ENCODE data around the gene UBE2G2. TPM values are rescaled to one million over a fixed set of nuclear protein-coding genes. Genes with fewer than 3 reads are reported as not detected.

The UBE2G2 gene
- total and polyA plus RNA-seq, 2 of the 4 experiments (the other 2 are of a cell fraction), result 65.4 to 91.7 TPM

GRCh38 chr21:44848821-44849521 lies 47.4 kb upstream of the UBE2G2 start:
- H3K9me3 ChIP-seq (ENCODE audit: control insufficient read depth, insufficient read depth, low read length), result no peaks in the 10 kb centered on the region
- DNase-seq (no peak), ATAC-seq (ENCODE audit: low read depth) (no peak)
- H3K18ac ChIP-seq (ENCODE audit: low read depth, low read length), result no peak overlapping the region
- H3K79me1 ChIP-seq (ENCODE audit: low read depth in 1 of 2, low read length in 2 of 2), result peaks cover 29 to 35% of the 10 kb centered on the region in 2 experiments
- H3K27ac ChIP-seq (ENCODE audit: insufficient read depth, low read length), result no peak overlapping the region
- H3K56ac ChIP-seq (ENCODE audit: extremely low read depth, insufficient read depth, low read length), result no peak overlapping the region
- H3K23ac ChIP-seq (ENCODE audit: low read depth, low read length), result no peak overlapping the region
- H2BK5ac ChIP-seq (ENCODE audit: low read depth, low read length, poor library complexity, severe bottlenecking), result no peak overlapping the region
- BruUV-seq (replicated peaks), result no TSS peak
- 97% methylated on average over 31 of the region's 36 CpGs; no CpG with 5 or more reads in 1 of the 2 experiments for WGBS, 2 experiments (ENCODE audit: extremely low coverage in 2 of 2, insufficient read length in 1 of 2)
- H4K5ac ChIP-seq (ENCODE audit: low read depth, low read length), result no peak overlapping the region
- no peak overlapping the region for H3K4ac ChIP-seq (ENCODE audit: low read depth, low read length)
- H3K14ac ChIP-seq (replicated peaks; ENCODE audit: low read depth, low read length), result no peak overlapping the region
- no peak overlapping the region for H3K4me2 ChIP-seq (ENCODE audit: low read depth, low read length)
- H2AK5ac ChIP-seq (ENCODE audit: low read depth, low read length), result no peak overlapping the region
- no peak overlapping the region for H4K8ac ChIP-seq (ENCODE audit: low read depth in 2 of 2, low read length in 2 of 2)
- H4K20me1 ChIP-seq (ENCODE audit: insufficient read depth, low read length), result peaks cover 15% of the 10 kb centered on the region
- intact Hi-C loops (cut with micrococcal nuclease) (no loop called here), dilution Hi-C loops (cut with HindIII; ENCODE audit: low sequenced_read_pairs, unreplicated experiment) (no loop called here), in situ Hi-C loops (cut with MboI; ENCODE audit: low sequenced_read_pairs) (no loop called here)
- no peak overlapping the region for H2AFZ ChIP-seq (replicated peaks; ENCODE audit: low read length, poor library complexity)
- peaks cover 13% of the 10 kb centered on the region; the same call in 1 of the 2 replicates for H3K9me1 ChIP-seq (ENCODE audit: insufficient read depth, low read length)
- peaks cover 2% of the 10 kb centered on the region; the same call in 1 of the 2 replicates for H3K4me1 ChIP-seq (ENCODE audit: control insufficient read depth, insufficient read depth, low read length)
- H2BK15ac ChIP-seq (ENCODE audit: low read depth, low read length), result no peak overlapping the region
- ChIA-PET POLR2A (ENCODE audit: unreplicated experiment) (no interaction called here), CTCF (no interaction called here)
- peaks cover 4% of the 10 kb centered on the region; the same call in 1 of the 2 replicates for H3K27me3 ChIP-seq (ENCODE audit: control insufficient read depth, insufficient read depth, low read length)
- no peak overlapping the region for H2AK9ac ChIP-seq (replicated peaks; ENCODE audit: low read depth, low read length, poor library complexity)
- TF ChIP-seq RCOR1 (IDR thresholded peaks at IDR 0.05; ENCODE audit: insufficient replicate concordance, low read length), result no peak
- TF ChIP-seq RFX5 (IDR thresholded peaks at IDR 0.05; ENCODE audit: low read depth, low read length), result no peak
- no peak for TF ChIP-seq FOS (IDR thresholded peaks at IDR 0.05; ENCODE audit: low read depth, low read length)
- TF ChIP-seq USF2 (IDR thresholded peaks at IDR 0.05; ENCODE audit: low read depth, low read length), result no peak
- no peak for TF ChIP-seq MAZ (IDR thresholded peaks at IDR 0.05; ENCODE audit: borderline replicate concordance, low read depth, low read length)
- no peak for TF ChIP-seq POLR2A (IDR thresholded peaks at IDR 0.05; ENCODE audit: low read depth, low read length)
- TF ChIP-seq BHLHE40 (IDR thresholded peaks at IDR 0.05; ENCODE audit: low read depth, low read length), result no peak
- TF ChIP-seq NFE2L2 (IDR thresholded peaks at IDR 0.05; ENCODE audit: low read depth, low read length), result no peak
- TF ChIP-seq CTCF (conservative IDR thresholded peaks at IDR 0.05; ENCODE audit: low read depth, low read length), result no peak
- no peak for TF ChIP-seq CEBPB (IDR thresholded peaks at IDR 0.05; ENCODE audit: low read depth, low read length)
- no peak for TF ChIP-seq RAD21 (IDR thresholded peaks at IDR 0.05; ENCODE audit: low read length)
- TF ChIP-seq ELK1 (IDR thresholded peaks at IDR 0.05; ENCODE audit: borderline replicate concordance, low read depth, low read length), result no peak
- no peak overlapping the region for H4K91ac ChIP-seq (ENCODE audit: insufficient read depth, low read depth, low read length)
- H3K9ac ChIP-seq (ENCODE audit: low read depth, low read length), result no peak overlapping the region
- H2BK120ac ChIP-seq (ENCODE audit: low read depth, low read length), result no peak overlapping the region
- H2BK20ac ChIP-seq (ENCODE audit: low read depth, low read length), result no peak overlapping the region
- H3K4me3 ChIP-seq (ENCODE audit: insufficient read depth, low read depth, low read length), result no peak overlapping the region
- peaks cover 35% of the 10 kb centered on the region for H3K36me3 ChIP-seq (ENCODE audit: control insufficient read depth, insufficient read depth, low read length)
